Testis (tissue), 2 donors: ENCODE results near the gene TP53BP2.
"Not testable (repeated sequence)": the region's sequence is repeated elsewhere in the genome, so short reads cannot be mapped to it uniquely, and the experiment has no call there.

Experiments
- POLR2A ChIP-seq: fragments of 450-650 bp; IDR thresholded peaks from one replicate; pipeline ENCODE4 v1.6.1; 2017; ENCODE audit warnings: antibody characterized with exemption, mild to moderate bottlenecking, moderate library complexity
- TF ChIP-seq, protein P1 (sequence below), 3 experiments: fragments of 450-650 bp in 2 of 3; fragments of 200-600 bp in 1 of 3; sonication (generic) in 1 of 3; IDR thresholded peaks; one replicate each; pipeline ENCODE4 v1.5.1; 2016 to 2019; ENCODE audit warnings: antibody characterized with exemption in 3 of 3, mild to moderate bottlenecking in 2 of 3, moderate library complexity in 1 of 3

- TF ChIP-seq, protein P1, sequence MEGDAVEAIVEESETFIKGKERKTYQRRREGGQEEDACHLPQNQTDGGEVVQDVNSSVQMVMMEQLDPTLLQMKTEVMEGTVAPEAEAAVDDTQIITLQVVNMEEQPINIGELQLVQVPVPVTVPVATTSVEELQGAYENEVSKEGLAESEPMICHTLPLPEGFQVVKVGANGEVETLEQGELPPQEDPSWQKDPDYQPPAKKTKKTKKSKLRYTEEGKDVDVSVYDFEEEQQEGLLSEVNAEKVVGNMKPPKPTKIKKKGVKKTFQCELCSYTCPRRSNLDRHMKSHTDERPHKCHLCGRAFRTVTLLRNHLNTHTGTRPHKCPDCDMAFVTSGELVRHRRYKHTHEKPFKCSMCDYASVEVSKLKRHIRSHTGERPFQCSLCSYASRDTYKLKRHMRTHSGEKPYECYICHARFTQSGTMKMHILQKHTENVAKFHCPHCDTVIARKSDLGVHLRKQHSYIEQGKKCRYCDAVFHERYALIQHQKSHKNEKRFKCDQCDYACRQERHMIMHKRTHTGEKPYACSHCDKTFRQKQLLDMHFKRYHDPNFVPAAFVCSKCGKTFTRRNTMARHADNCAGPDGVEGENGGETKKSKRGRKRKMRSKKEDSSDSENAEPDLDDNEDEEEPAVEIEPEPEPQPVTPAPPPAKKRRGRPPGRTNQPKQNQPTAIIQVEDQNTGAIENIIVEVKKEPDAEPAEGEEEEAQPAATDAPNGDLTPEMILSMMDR (IDR thresholded peaks at IDR 0.05) = not testable (repeated sequence)
- TF ChIP-seq POLR2A = not testable (repeated sequence)
Observed at GRCh38 chr1:223890494-223890893, 44.7 kb upstream of the TP53BP2 start.
